ENCODE results near the gene HNRNPH1.

HNRNPH1 gene

DNA sequence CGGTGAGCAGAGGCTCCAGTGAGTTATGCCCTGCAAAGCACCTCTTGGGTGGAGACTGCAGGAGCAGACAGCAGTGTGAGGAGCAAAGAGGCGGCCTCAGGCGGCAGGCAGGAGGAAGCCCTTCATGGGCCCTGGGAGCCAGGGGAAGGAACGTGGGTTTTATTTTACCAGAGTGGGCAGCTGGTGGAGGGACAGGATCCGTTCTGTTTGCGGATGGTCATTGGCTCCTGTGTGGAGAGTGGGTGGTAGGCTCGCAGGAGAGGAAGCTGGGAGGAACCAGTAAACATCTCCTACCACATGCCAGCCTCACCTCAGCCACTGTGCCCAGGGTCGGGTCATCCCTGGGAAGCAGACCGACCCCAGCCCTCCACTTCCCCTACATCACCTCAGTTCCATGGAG, 24.4 kb downstream of the HNRNPH1 start:
- H3K27ac ChIP-seq (ENCODE audit: low read depth, low read length): no peak overlapping the region
- no peak overlapping the region for H3K4me2 ChIP-seq (ENCODE audit: low read length)
- no peak overlapping the region for H3K4me3 ChIP-seq (ENCODE audit: low read length)
- H3K9me3 ChIP-seq (ENCODE audit: control insufficient read depth, insufficient read depth, low read length): no peaks in the 10 kb centered on the region
- TF ChIP-seq CTCF (IDR thresholded peaks at IDR 0.05; ENCODE audit: low read depth, low read length, poor library complexity, severe bottlenecking): no peak
- H3K27me3 ChIP-seq (ENCODE audit: control insufficient read depth, low read length): no peaks in the 10 kb centered on the region
- no peaks in the 10 kb centered on the region for H3K79me2 ChIP-seq (ENCODE audit: control insufficient read depth, low read length)
- H3K4me1 ChIP-seq (ENCODE audit: control insufficient read depth, low read length): no peaks in the 10 kb centered on the region
- H3K36me3 ChIP-seq (ENCODE audit: control insufficient read depth, low read length): peaks cover 55% of the 10 kb centered on the region
- no peaks in the 10 kb centered on the region for H3K9me2 ChIP-seq (replicated peaks; ENCODE audit: control insufficient read depth, low read length)
- no peaks in the 10 kb centered on the region for H4K20me1 ChIP-seq (ENCODE audit: control insufficient read depth, insufficient read depth, low read depth, low read length)
- no peaks in the 10 kb centered on the region for H3F3A ChIP-seq (ENCODE audit: control insufficient read depth, insufficient read depth)

GRCh38 chr5:179596421-179596820, 27.1 kb downstream of the HNRNPH1 start:
- no peaks in the 10 kb centered on the region for H3K27me3 ChIP-seq (ENCODE audit: control insufficient read depth, low read length)
- no peaks in the 10 kb centered on the region for H3F3A ChIP-seq (ENCODE audit: control insufficient read depth, insufficient read depth)
- no peak for TF ChIP-seq CTCF (IDR thresholded peaks at IDR 0.05; ENCODE audit: low read depth, low read length, poor library complexity, severe bottlenecking)
- no peak for TF ChIP-seq EZH2phosphoT487 (IDR thresholded peaks at IDR 0.05; ENCODE audit: borderline replicate concordance, low read length)
- no peak overlapping the region for H3K4me3 ChIP-seq (ENCODE audit: low read length)
- no peaks in the 10 kb centered on the region for H3K79me2 ChIP-seq (ENCODE audit: control insufficient read depth, low read length)
- H3K4me1 ChIP-seq (ENCODE audit: control insufficient read depth, low read length): no peaks in the 10 kb centered on the region
- H3K27ac ChIP-seq (ENCODE audit: low read depth, low read length): no peak overlapping the region
- no peaks in the 10 kb centered on the region for H3K9me3 ChIP-seq (ENCODE audit: control insufficient read depth, insufficient read depth, low read length)
- no peaks in the 10 kb centered on the region for H4K20me1 ChIP-seq (ENCODE audit: control insufficient read depth, insufficient read depth, low read depth, low read length)
- H3K4me2 ChIP-seq (ENCODE audit: low read length): no peak overlapping the region
- no peaks in the 10 kb centered on the region for H3K9me2 ChIP-seq (replicated peaks; ENCODE audit: control insufficient read depth, low read length)
- H3K36me3 ChIP-seq (ENCODE audit: control insufficient read depth, low read length): peaks cover 63% of the 10 kb centered on the region

DNA sequence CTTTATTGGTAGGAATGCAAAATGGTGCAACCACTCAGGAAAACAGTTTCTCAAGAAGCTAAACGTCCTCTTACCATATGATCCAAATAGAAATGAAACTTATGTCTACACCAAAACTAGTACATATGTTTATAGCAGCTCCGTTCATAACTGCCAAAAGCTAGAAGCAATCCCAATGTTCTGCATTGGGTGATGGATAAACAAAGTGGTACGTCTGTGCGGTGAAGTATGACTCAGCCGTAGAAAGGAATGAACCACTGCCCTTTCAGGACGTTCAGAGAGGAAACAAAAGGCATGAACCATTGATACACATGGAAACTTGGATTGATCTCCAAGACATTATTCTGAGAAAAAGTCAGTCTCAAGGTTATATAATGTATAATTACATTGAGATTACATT, 27.6 kb downstream of the HNRNPH1 start:
- Histone ChIP-seq H3K79me2 (ENCODE audit: control insufficient read depth, low read length) (no peaks in the 10 kb centered on the region), H4K20me1 (ENCODE audit: control insufficient read depth, insufficient read depth, low read depth, low read length) (no peaks in the 10 kb centered on the region), H3K9me3 (ENCODE audit: control insufficient read depth, insufficient read depth, low read length) (no peaks in the 10 kb centered on the region), H3F3A (ENCODE audit: control insufficient read depth, insufficient read depth) (no peaks in the 10 kb centered on the region), H3K27me3 (ENCODE audit: control insufficient read depth, low read length) (no peaks in the 10 kb centered on the region), H3K4me2 (ENCODE audit: low read length) (no peak overlapping the region), H3K4me3 (ENCODE audit: low read length) (no peak overlapping the region), H3K4me1 (ENCODE audit: control insufficient read depth, low read length) (no peaks in the 10 kb centered on the region), H3K27ac (ENCODE audit: low read depth, low read length) (no peak overlapping the region), H3K9me2 (replicated peaks; ENCODE audit: control insufficient read depth, low read length) (no peaks in the 10 kb centered on the region), H3K36me3 (ENCODE audit: control insufficient read depth, low read length) (peaks cover 64% of the 10 kb centered on the region)
- TF ChIP-seq EZH2phosphoT487 (IDR thresholded peaks at IDR 0.05; ENCODE audit: borderline replicate concordance, low read length) (no peak), CTCF (IDR thresholded peaks at IDR 0.05; ENCODE audit: low read depth, low read length, poor library complexity, severe bottlenecking) (no peak)

DNA sequence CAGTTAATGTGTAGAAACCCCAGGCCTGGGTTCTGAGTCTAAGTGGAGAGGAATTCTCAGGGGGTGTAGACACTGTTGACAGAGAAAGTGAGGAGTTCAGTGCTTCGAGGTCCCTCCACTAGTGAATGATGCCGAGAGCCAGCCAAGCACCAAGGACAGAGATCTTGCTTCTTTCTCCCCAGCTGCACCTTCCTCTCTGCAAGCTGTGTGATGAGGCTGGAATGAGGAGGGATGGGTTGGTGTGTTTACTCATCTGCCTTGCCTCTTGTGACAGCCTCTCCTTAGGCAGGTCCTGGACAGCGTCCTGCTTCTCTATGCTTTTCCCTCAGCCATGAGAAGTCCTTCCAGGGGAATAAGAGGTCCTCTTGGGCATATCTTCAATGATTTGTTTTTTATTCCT, 35.3 kb downstream of the HNRNPH1 start:
- Histone ChIP-seq H3K27ac (ENCODE audit: low read depth, low read length) (no peak overlapping the region), H4K20me1 (ENCODE audit: control insufficient read depth, insufficient read depth, low read depth, low read length) (no peaks in the 10 kb centered on the region), H3K4me3 (ENCODE audit: low read length) (no peak overlapping the region), H3K4me2 (ENCODE audit: low read length) (no peak overlapping the region), H3K79me2 (ENCODE audit: control insufficient read depth, low read length) (no peaks in the 10 kb centered on the region), H3F3A (ENCODE audit: control insufficient read depth, insufficient read depth) (no peaks in the 10 kb centered on the region), H3K27me3 (ENCODE audit: control insufficient read depth, low read length) (no peaks in the 10 kb centered on the region), H3K9me3 (ENCODE audit: control insufficient read depth, insufficient read depth, low read length) (no peaks in the 10 kb centered on the region), H3K36me3 (ENCODE audit: control insufficient read depth, low read length) (peaks cover 47% of the 10 kb centered on the region), H3K9me2 (replicated peaks; ENCODE audit: control insufficient read depth, low read length) (no peaks in the 10 kb centered on the region), H3K4me1 (ENCODE audit: control insufficient read depth, low read length) (no peaks in the 10 kb centered on the region)
- TF ChIP-seq CTCF (IDR thresholded peaks at IDR 0.05; ENCODE audit: low read depth, low read length, poor library complexity, severe bottlenecking): no peak
- no peak for TF ChIP-seq EZH2phosphoT487 (IDR thresholded peaks at IDR 0.05; ENCODE audit: borderline replicate concordance, low read length)
